Fibroblast of skin of left biceps (primary cell): Measurements from ENCODE around the gene RAPGEF1.
"Not testable (repeated sequence)": the region's sequence is repeated elsewhere in the genome, so short reads cannot be mapped to it uniquely, and the experiment has no call there.

Experiments
- DNase-seq, 2 experiments: peaks; one replicate each; pipeline ENCODE4 v3.0.0-alpha.2; 2013; ENCODE audit warnings: low read depth in 2 of 2

The RAPGEF1 gene

GRCh38 chr9:131668439-131669268, 71.2 kb downstream of the RAPGEF1 start:
- DNase-seq = peak in 1 of 2 experiments; percentile 26

GRCh38 chr9:131668057-131668438, 71.8 kb downstream of the RAPGEF1 start:
- no peak for DNase-seq

- no peak for DNase-seq
These were observed 72.3 kb downstream of the RAPGEF1 start for GRCh38 chr9:131667576-131667975.

DNA sequence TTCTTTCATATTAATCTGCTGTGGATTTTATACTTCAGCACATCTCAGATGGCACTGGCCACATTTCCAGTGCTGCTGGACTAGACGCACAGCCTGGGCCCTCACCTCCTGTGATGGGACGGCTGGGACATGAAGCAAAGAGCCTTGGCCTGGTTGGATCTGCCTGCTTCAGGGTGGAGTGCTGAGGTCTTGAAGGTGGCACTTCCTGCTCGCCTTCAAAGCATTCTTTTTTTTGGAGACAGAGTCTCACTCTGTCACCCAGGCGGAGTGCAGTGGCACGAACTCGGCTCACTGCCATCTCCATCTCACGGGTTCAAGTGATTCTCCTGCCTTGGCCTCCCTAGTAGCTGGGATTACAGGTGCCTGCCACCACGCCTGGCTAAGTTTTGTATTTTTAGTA, 73.1 kb downstream of the RAPGEF1 start:
- DNase-seq = no peak

DNA sequence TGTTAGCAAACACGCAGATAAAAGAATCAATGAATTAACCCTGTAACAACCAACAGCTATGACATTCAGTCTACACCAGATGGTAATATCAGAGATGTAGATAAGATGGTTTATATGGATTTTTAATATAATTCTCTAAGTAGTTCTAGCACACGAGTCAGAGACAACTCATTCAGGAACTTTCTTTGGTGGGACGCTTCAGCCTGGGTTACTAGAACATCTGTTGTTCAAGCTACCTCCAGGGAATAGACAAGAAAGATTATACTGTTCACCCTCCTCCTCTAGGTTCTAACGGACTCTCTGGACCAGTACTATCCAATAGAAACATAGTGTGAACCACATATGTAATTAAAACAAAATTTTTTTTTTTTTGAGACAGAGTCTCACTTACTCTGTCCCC, 73.8 kb downstream of the RAPGEF1 start:
- no peak for DNase-seq

- DNase-seq = no peak
These were observed 76.6 kb downstream of the RAPGEF1 start for GRCh38 chr9:131663288-131663687.

DNA sequence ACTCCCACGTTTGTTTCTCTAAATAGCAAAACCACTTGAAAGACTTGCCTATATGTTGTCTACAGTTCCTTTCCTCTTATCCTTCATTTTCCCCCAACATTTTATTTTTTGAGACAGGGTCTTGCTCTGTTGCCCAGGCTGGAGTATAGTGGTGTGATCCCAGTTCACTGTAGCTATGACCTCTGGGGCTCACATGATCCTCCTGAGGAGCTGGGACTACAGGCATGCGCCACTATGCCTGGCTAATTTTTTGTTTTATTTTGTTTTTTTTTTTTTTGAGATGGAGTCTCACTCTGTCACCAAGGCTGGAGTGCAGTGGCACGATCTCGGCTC, 77.6 kb downstream of the RAPGEF1 start:
- not testable (repeated sequence) for DNase-seq

GRCh38 chr9:131661568-131662288, 78.1 kb downstream of the RAPGEF1 start:
- no peak for DNase-seq

DNA sequence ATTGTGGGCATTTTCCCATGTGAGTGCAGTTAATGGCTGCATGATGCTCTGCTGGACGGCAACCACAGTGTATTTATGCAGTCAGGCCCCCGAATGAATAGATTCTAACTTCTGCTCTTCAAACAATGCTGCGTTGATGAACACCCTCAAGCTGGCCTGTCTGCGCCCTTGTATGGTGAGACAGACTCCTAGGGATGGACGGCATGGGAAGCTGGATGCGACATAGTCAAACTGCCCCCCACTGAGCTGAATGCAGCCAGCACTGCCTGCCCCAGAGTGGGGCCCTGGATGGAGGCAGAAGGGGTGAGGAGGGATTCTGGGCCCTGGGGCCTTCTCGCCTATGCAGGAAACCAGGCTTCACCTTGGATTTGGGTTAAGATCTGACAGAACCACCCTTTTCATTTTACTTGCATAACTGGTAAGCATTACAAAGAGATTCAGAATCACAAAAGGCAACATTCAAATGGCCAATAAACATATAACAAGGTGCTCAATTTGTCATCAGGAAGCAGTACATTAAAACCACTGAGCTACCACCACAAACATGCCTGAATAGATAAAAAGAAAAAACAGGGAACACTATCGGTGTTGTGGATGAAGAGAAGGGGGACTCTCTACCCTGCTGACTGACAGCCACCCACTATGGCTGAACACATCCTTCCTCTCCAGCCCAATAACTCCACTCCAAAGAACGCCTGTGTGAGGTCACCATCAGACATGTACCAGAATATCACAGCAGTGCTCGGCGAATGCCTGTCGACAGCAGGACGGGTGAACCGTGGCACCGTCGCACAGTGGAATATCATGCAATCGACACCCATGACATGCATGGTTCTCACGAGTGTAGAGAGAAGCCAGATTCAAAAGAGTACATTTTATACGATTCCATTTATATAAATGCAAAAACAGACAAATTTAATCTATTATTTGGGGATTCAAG, 79.1 kb downstream of the RAPGEF1 start:
- DNase-seq = no peak

DNA sequence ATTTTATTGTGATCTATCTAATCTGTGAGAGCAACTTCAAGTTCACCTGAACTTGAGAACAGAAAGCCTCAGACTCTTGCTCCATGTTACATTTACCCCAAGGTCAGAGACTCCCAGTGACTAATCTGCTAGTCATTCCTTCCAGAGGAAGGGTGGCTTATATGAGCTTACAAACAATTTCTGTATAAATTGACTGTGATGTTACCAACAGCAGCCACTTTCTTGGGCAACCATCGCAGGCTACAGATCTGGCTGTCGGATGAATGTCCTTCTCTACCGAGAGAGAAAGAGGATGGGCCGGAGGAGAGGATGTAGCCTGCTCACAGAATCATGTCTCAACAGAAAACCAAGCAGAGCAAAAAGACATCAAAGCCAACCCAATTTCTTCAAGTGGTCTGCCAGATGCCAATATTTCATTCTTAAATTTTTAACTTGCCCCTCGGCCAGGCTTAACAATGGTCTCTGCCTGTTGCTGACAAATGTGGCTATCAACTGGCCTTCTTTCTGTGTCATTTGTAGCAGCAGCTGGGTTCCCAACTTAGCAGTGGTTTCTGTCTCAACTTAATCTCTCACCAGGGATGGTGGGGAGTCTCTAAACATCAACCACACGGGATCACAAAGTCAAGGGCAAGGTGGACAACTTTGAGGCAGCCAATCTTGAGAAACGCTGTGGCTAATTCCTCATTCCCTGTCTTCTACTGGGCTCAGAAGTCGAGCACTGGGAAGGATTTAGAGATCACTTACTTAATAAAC, 81.3 kb downstream of the RAPGEF1 start:
- no peak for DNase-seq

DNA sequence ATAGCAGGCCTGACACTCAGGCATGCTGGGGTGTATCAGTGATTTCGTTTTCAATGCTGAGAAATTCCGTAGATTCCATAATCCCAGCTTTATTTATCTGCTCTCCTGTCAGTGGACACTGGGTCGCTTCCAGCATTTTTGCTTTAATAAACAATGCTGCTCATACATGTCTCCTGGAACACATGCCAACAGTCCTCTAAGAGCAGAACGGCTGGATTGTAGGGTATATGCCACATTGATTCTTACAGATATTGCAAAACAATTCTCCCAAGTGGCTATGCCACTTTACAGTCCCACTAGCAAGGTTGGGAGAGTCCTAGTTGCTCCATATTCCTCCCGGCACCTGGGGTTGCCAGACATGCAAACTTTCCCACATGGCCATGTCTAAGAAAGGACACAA, 81.9 kb downstream of the RAPGEF1 start:
- no peak for DNase-seq

DNA sequence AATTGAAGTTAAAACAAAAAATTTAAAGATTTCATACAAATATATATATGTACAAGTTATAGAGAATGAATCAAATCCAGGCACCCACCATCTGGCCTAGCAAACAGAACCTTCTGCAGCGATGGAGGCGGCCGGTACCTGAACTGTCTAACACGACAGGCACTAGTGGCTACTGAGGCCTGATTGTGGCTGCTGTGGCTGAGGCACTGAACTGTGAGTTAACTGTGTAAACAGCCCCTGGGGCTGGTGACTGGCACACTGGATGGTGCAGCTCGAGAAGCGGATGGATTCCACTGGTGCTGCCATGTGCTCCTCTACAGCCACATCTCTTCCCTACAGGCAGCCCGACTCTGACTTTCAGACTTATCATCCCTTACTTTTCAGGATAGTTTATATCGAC, 82.4 kb downstream of the RAPGEF1 start:
- DNase-seq = no peak

- no peak for DNase-seq
These were observed 82.9 kb downstream of the RAPGEF1 start for GRCh38 chr9:131657037-131657377.

- DNase-seq = no peak
These were observed 83.4 kb downstream of the RAPGEF1 start for GRCh38 chr9:131656356-131657036.

DNA sequence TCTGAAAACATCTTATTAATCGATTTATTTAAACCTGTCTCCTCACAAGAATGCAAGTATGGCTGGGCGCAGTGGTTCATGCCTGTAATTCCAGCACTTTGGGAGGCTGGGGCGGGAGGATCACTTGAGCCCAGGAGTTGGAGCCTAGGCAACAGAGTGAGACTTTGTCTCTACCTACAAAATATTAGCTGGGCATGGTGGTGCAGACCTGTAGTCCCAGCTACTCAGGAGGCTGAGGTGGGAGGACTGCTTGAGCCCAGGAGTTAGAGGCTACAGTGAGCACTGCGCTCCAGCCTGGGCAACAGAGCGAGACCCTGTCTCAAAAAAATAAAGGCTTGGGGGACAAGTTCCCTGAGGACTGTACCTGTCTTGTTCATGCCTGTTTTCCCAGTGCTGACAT, 85.5 kb downstream of the RAPGEF1 start:
- not testable (repeated sequence) for DNase-seq

- DNase-seq = no peak
These were observed 88.3 kb downstream of the RAPGEF1 start for GRCh38 chr9:131651599-131651998.

GRCh38 chr9:131651160-131651559, 88.7 kb downstream of the RAPGEF1 start:
- no peak for DNase-seq

- no peak for DNase-seq
These were observed 89.6 kb downstream of the RAPGEF1 start for GRCh38 chr9:131650254-131650653.

- no peak for DNase-seq
These were observed 90.2 kb downstream of the RAPGEF1 start for GRCh38 chr9:131649646-131650045.

GRCh38 chr9:131645078-131645776, 94.6 kb downstream of the RAPGEF1 start:
- no peak for DNase-seq
